Epithelial cell of proximal tubule (primary cell): ENCODE results near the gene SF3A2. TPM values are rescaled to one million over a fixed set of nuclear protein-coding genes. Genes with fewer than 3 reads are reported as not detected.
"Not testable (repeated sequence)": the region's sequence is repeated elsewhere in the genome, so short reads cannot be mapped to it uniquely, and the experiment has no call there.

Experiments used
- DNase-seq: peaks from one replicate; pipeline ENCODE4 v3.0.0-alpha.2; 2011; ENCODE audit warnings: low read depth
- H3K4me3 ChIP-seq: 2 replicates; pipeline ENCODE4 v1.5.1; 2011; ENCODE audit warnings: low read depth, mild to moderate bottlenecking, low read length
- CTCF ChIP-seq: conservative IDR thresholded peaks from 2 replicates; pipeline ENCODE4 v1.5.1; 2012; ENCODE audit warnings: low read depth, mild to moderate bottlenecking, low read length
- total RNA-seq: library from RNA; depleted of rRNA; stranded (reverse); fragments of >200 nt; gene quantifications from 2 replicates; pipeline ENCODE4 v1.2.3, GENCODE V29; 2015

Gene SF3A2
- total RNA-seq, 1 donor from 2014 or later: 51.7 TPM

DNA sequence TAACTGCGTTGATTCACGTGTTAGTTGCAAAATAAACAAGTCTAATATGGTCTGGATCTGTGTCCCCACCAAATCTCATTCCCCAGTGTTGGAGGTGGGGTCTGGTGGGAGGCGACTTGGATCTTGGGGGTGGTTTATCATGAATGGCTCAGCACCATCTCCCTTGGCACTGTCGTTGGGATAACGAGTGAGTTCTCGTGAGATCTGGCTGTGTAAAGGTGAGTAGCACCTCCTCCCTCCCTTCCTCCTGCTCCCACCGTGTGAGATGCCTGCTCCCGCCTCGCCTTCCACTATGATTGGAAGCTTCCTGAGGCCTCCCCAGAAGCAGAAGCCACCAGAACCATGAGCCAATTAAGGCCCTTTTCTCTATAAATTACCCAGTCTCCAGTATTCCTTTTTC lies 40.5 kb downstream of the SF3A2 start:
- no peak for DNase-seq
- TF ChIP-seq CTCF: no peak
- H3K4me3 ChIP-seq: no peak overlapping the region

- no peak overlapping the region for H3K4me3 ChIP-seq
- no peak for DNase-seq
- TF ChIP-seq CTCF: no peak
Measured at GRCh38 chr19:2278459-2279158, 42.0 kb downstream of the SF3A2 start.

- H3K4me3 ChIP-seq: no peak overlapping the region
- no peak for DNase-seq
- TF ChIP-seq CTCF: no peak
Measured at GRCh38 chr19:2280633-2281264, 44.1 kb downstream of the SF3A2 start.

- DNase-seq: not testable (repeated sequence)
- peak overlapping the region; percentile 19 for H3K4me3 ChIP-seq
Measured at GRCh38 chr19:2281265-2282061, 44.8 kb downstream of the SF3A2 start.

DNA sequence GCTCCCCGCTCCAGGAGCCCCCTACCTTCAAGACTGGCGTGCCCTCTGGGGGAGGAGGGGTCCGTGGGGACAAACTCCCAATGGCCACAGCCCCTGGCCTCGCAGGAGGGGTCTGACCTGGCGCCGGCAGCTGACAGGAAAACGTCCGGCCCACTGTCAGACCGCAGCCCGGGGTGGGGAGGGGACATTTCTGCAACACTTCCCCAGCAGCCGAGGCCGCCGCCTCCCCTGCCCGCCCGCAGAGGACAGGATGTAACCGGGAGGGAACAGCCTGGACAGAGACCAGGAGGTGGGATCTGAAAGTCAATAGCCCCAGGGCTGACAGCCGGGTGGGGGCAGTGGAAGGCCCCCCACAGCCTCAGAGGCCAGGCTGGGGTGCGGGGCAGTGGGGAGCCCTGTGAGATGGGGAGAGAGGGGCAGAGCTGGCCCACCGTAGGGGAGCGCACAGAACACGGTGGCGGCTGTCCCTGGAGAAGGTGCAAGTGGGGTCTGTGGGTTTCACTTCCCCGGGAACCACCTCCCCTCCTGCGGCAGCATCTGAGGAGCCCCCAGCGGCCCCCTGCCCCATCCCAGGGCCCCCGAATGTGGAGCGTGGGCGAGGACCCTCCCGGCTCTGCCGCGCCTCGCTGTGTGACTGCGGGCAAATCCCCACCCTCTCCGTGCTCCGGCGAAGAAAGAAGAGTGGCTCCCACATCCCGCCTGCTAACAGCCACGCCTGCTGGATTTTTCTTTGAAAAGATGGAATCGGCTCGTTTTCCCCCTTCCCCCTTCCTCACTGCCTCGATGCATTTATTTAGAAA lies 45.6 kb downstream of the SF3A2 start, which contains the start of gene PEAK3:
TSS of gene PEAK3 (minus strand) at position 114 of the 800 bp plus-strand sequence. CDS start 1,244 bp downstream, outside the sequence.
- no peak for DNase-seq
- peak within 1 kb of the TSS; percentile 19 for H3K4me3 ChIP-seq
- no peak for TF ChIP-seq CTCF

DNA sequence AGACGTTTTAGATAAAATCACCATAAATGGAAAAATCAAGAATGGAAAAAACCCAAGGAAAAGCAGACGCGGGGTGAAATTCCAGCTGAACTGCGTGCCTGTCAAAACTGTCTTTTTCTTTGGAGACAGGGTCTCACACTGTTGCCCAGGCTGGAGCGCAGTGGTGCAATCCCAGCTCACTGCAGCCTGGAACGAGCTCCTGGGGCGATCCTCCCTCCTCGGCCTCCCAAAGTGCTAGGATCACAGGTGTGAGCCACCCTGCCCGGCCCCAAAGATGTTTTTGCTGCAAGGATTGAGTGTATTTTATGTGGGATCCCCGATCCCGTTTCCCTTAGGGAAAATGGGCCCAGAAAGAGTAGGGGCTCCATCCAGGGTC lies 46.2 kb downstream of the SF3A2 start:
- TF ChIP-seq CTCF: no peak
- no peak overlapping the region for H3K4me3 ChIP-seq
- DNase-seq: no peak
